Lung (tissue), 12 donors: ENCODE results near the gene PGA4. TPM values are rescaled to one million over a fixed set of nuclear protein-coding genes. Genes with fewer than 3 reads are reported as not detected.
"Not testable (repeated sequence)": the region's sequence is repeated elsewhere in the genome, so short reads cannot be mapped to it uniquely, and the experiment has no call there.

ENCODE experiments used
- ATAC-seq: fragments of 200-7000 bp; cut with Tn5 transposase; one replicate; pipeline ENCODE4 v1.9.1; 2020; ENCODE audit warnings: moderate number of reproducible peaks; ENCODE audit not compliant: insufficient read depth, low FRiP score
- DNase-seq, 3 donors: peaks; one replicate each; pipeline ENCODE4 v3.0.0-alpha.2; 2013 to 2017
- H3K27ac ChIP-seq, 2 donors: one replicate each; pipeline ENCODE4 v1.5.1; 2013; ENCODE audit warnings: mild to moderate bottlenecking in 2 of 2, moderate library complexity in 2 of 2, control low read depth in 1 of 2, inconsistent platforms in 1 of 2, low read depth in 1 of 2, low read length in 1 of 2
- H3K27me3 ChIP-seq, 3 donors: one replicate each; pipeline ENCODE4 v1.5.1; 2013; ENCODE audit warnings: low read length in 2 of 3; ENCODE audit not compliant: control insufficient read depth in 3 of 3, insufficient read depth in 3 of 3
- H3K36me3 ChIP-seq, 4 donors: one replicate each; pipeline ENCODE4 v1.5.1; 2013; ENCODE audit warnings: low read length in 4 of 4, mild to moderate bottlenecking in 1 of 4, moderate library complexity in 1 of 4; ENCODE audit not compliant: control insufficient read depth in 4 of 4, insufficient read depth in 4 of 4
- H3K4me1 ChIP-seq, 5 donors: one replicate each; pipeline ENCODE4 v1.5.1; 2013; ENCODE audit warnings: low read length in 5 of 5, mild to moderate bottlenecking in 2 of 5, moderate library complexity in 1 of 5; ENCODE audit not compliant: control insufficient read depth in 5 of 5, insufficient read depth in 5 of 5
- H3K4me3 ChIP-seq: one replicate; pipeline ENCODE4 v1.5.1; 2013; ENCODE audit warnings: mild to moderate bottlenecking, control low read depth, moderate library complexity
- H3K9ac ChIP-seq, 2 donors: one replicate each; pipeline ENCODE4 v1.5.1; 2013; ENCODE audit warnings: low read length in 2 of 2, control low read depth in 1 of 2; ENCODE audit not compliant: insufficient read depth in 1 of 2
- H3K9me3 ChIP-seq, 4 donors: one replicate each; pipeline ENCODE4 v1.5.1; 2013; ENCODE audit warnings: low read length in 3 of 4, mild to moderate bottlenecking in 1 of 4, moderate library complexity in 1 of 4; ENCODE audit not compliant: control insufficient read depth in 4 of 4, insufficient read depth in 3 of 4
- CTCF ChIP-seq: IDR thresholded peaks from 2 replicates; pipeline ENCODE4 v1.5.1; 2012; ENCODE audit warnings: mild to moderate bottlenecking; ENCODE audit errors: control extremely low read depth, extremely low read depth
- WGBS, 2 donors: extraction: QIAGEN DNeasy Blood & Tissue Kit; methylation state at CpG; one replicate each; pipeline ENCODE4 v1.1.7; 2013; 5-methylcytosine and 5-hydroxymethylcytosine counted together
- polyA plus RNA-seq, 2 donors: library from polyadenylated mRNA; stranded (reverse); fragments of 200-250 nt; gene quantifications; one replicate each; pipeline ENCODE4 v1.2.1, GENCODE V29; 2013
- total RNA-seq, 2 donors: library from RNA; depleted of rRNA in 1 of 2; stranded (reverse); fragments of >200 nt in 1 of 2; gene quantifications; one replicate each; pipeline ENCODE4 v1.2.1, GENCODE V29; 2014 to 2021
- donor health status: control.
- donor health status: control.
- donor health status: Bipolar disorder and iron deficiency.
- donor health status: healthy.
- donor health status: DM: yes; HTN: yes; CAD: no.

PGA4 gene
- total and polyA plus RNA-seq, 4 donors, result 1.6 to 1.8 (median 1.8) TPM; not detected in 1

GRCh38 chr11:61174273-61174672 lies 47.9 kb upstream of the PGA4 start:
- no peaks in the 10 kb centered on the region for H3K36me3 ChIP-seq
- no peak for TF ChIP-seq CTCF
- no peak for DNase-seq
- H3K9me3 ChIP-seq, result peaks cover 0 to 2% (median 0%) of the 10 kb centered on the region in 4 donors
- no peak overlapping the region for H3K4me3 ChIP-seq
- H3K27ac ChIP-seq, result no peak overlapping the region
- no peak overlapping the region for H3K9ac ChIP-seq
- 74 to 83% methylated on average over 6 of the region's 6 CpGs for WGBS, 2 donors
- ATAC-seq, result no peak
- H3K27me3 ChIP-seq, result no peaks in the 10 kb centered on the region
- H3K4me1 ChIP-seq, result no peaks in the 10 kb centered on the region

GRCh38 chr11:61174949-61175348 lies 47.2 kb upstream of the PGA4 start:
- no peaks in the 10 kb centered on the region for H3K4me1 ChIP-seq
- peaks cover 0 to 2% (median 0%) of the 10 kb centered on the region in 4 donors for H3K9me3 ChIP-seq
- no peak overlapping the region for H3K4me3 ChIP-seq
- no peak overlapping the region for H3K27ac ChIP-seq
- no peaks in the 10 kb centered on the region for H3K27me3 ChIP-seq
- no peaks in the 10 kb centered on the region for H3K36me3 ChIP-seq
- DNase-seq, result no peak
- 55 to 75% methylated on average over 6 of the region's 6 CpGs for WGBS, 2 donors
- no peak overlapping the region for H3K9ac ChIP-seq
- no peak for ATAC-seq
- no peak for TF ChIP-seq CTCF

DNA sequence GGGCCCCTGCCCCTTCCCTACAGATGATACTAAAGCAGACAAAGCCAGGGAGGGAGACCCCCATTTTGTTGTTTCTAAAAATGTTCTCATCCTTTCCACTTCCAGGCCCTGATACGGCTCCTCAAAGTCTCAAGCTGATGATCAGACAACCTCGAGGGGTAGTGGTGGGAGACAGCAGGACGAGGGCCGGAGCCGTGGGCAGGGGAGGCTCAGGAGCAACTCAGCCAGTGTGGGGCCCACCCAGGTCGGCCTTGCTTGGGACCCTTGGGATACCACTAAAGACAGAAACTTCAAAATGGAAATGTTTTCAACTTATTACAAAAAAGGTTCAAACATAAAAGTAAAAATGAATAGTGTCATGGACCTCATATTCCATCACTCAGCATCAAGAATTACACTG lies 45.7 kb upstream of the PGA4 start:
- DNase-seq (no peak), ATAC-seq (no peak)
- H3K4me3 ChIP-seq, result no peak overlapping the region
- no peaks in the 10 kb centered on the region for H3K27me3 ChIP-seq
- WGBS, 2 donors, result 67 to 89% methylated on average over 6 of the region's 6 CpGs
- no peak overlapping the region for H3K9ac ChIP-seq
- peaks cover 0 to 2% (median 0%) of the 10 kb centered on the region in 4 donors for H3K9me3 ChIP-seq
- H3K36me3 ChIP-seq, result no peaks in the 10 kb centered on the region
- H3K27ac ChIP-seq, result no peak overlapping the region
- no peak for TF ChIP-seq CTCF
- H3K4me1 ChIP-seq, result no peaks in the 10 kb centered on the region

- not testable (repeated sequence) for H3K4me1 ChIP-seq, H3K9me3 ChIP-seq, ATAC-seq, H3K4me3 ChIP-seq, H3K27me3 ChIP-seq, H3K9ac ChIP-seq, DNase-seq, H3K36me3 ChIP-seq, H3K27ac ChIP-seq
- 94 to 96% methylated on average over 6 of the region's 6 CpGs for WGBS, 2 donors
These were observed 41.9 kb upstream of the PGA4 start for GRCh38 chr11:61180205-61180604.
